WTC11 (cell line): ENCODE data around the gene ZNF830. TPM values are rescaled to one million over a fixed set of nuclear protein-coding genes. Genes with fewer than 3 reads are reported as not detected.
"Not testable (repeated sequence)": the region's sequence is repeated elsewhere in the genome, so short reads cannot be mapped to it uniquely, and the experiment has no call there.

ENCODE experiments used
- ATAC-seq: fragments of 200-7000 bp; cut with Tn5 transposase; 2 replicates; pipeline ENCODE4 v1.10.0; 2021; ENCODE audit warnings: mild to moderate bottlenecking, moderate library complexity
- CTCF ChIA-PET: fragments of 300-600 bp; sonication (Branson Sonifier 250); formaldehyde crosslinking; loops from one replicate; lab custom pipeline; 2021; ENCODE audit warnings: antibody characterized with exemption; lab: Charles Lee
- POLR2A ChIA-PET: fragments of 350-600 bp; sonication (Branson Sonifier 250); formaldehyde crosslinking; loops from one replicate; lab custom pipeline; 2021; ENCODE audit warnings: antibody characterized with exemption; lab: Charles Lee
- DNase-seq: peaks from one replicate; pipeline ENCODE4 v3.0.0; 2021; ENCODE audit warnings: low spot score
- H3K27ac Mint-ChIP-seq: 2 replicates; pipeline ENCODE4 v1.8.0; 2021; ENCODE audit warnings: mixed read lengths
- H3K27me3 Mint-ChIP-seq: 2 replicates; pipeline ENCODE4 v1.8.0; 2021; ENCODE audit warnings: low read depth, mild to moderate bottlenecking, moderate library complexity, mixed read lengths
- H3K36me3 Mint-ChIP-seq: 2 replicates; pipeline ENCODE4 v1.8.0; 2021; ENCODE audit warnings: mixed read lengths
- H3K4me1 Mint-ChIP-seq: 2 replicates; pipeline ENCODE4 v1.8.0; 2022; ENCODE audit warnings: mixed read lengths
- H3K4me3 Mint-ChIP-seq: 2 replicates; pipeline ENCODE4 v1.8.0; 2021; ENCODE audit warnings: mild to moderate bottlenecking, moderate library complexity, mixed read lengths
- H3K9me3 Mint-ChIP-seq: 2 replicates; pipeline ENCODE4 v1.8.0; 2021; ENCODE audit warnings: mixed read lengths
- ATF2 ChIP-seq: sonication (generic); formaldehyde crosslinking; IDR thresholded peaks from 2 replicates; pipeline ENCODE4 v1.8.1; 2022; ENCODE audit warnings: low read depth, missing genetic modification reagents, borderline replicate concordance
- ETV6 ChIP-seq: sonication (generic); formaldehyde crosslinking; IDR thresholded peaks from 2 replicates; pipeline ENCODE4 v1.8.1; 2022; ENCODE audit warnings: mild to moderate bottlenecking, missing genetic modification reagents
- NFATC4 ChIP-seq: fragments of 250-450 bp; sonication (Bioruptor Pico); IDR thresholded peaks from 2 replicates; pipeline ENCODE4 v1.9.0; 2021; ENCODE audit warnings: mild to moderate bottlenecking
- SP1 ChIP-seq: sonication (generic); formaldehyde crosslinking; conservative IDR thresholded peaks from 2 replicates; pipeline ENCODE4 v1.8.1; 2022; ENCODE audit warnings: missing genetic modification reagents
- TP53 ChIP-seq: sonication (generic); formaldehyde crosslinking; IDR thresholded peaks from 2 replicates; pipeline ENCODE4 v1.8.1; 2023; ENCODE audit warnings: mild to moderate bottlenecking, missing genetic modification reagents
- ZBTB21 ChIP-seq: sonication (generic); formaldehyde crosslinking; IDR thresholded peaks from 2 replicates; pipeline ENCODE4 v1.8.1; 2023; ENCODE audit warnings: mild to moderate bottlenecking, missing genetic modification reagents, borderline replicate concordance
- ZNF532 ChIP-seq: fragments of 250-450 bp; sonication (Bioruptor Pico); IDR thresholded peaks from 2 replicates; pipeline ENCODE4 v1.9.0; 2021; ENCODE audit warnings: mild to moderate bottlenecking, borderline replicate concordance
- total RNA-seq: library from RNA; stranded (reverse); gene quantifications from 3 replicates; pipeline ENCODE4 v1.2.3, GENCODE V29; 2021
- TF ChIP-seq, protein P1 (sequence below): sonication (generic); formaldehyde crosslinking; IDR thresholded peaks from 2 replicates; pipeline ENCODE4 v1.8.1; 2023; ENCODE audit warnings: mild to moderate bottlenecking, moderate library complexity, missing genetic modification reagents
- TF ChIP-seq, protein P2 (sequence below): fragments of 200-600 bp; IDR thresholded peaks from 2 replicates; pipeline ENCODE4 v1.8.0; 2022; ENCODE audit warnings: antibody characterized with exemption
- TF ChIP-seq, protein P3 (sequence below): sonication (generic); formaldehyde crosslinking; IDR thresholded peaks from 2 replicates; pipeline ENCODE4 v1.8.1; 2023; ENCODE audit warnings: mild to moderate bottlenecking, missing genetic modification reagents, moderate library complexity

The ZNF830 gene
- total RNA-seq, 1 experiment from 2014 or later, result 20.2 TPM

- TF ChIP-seq, protein P1, sequence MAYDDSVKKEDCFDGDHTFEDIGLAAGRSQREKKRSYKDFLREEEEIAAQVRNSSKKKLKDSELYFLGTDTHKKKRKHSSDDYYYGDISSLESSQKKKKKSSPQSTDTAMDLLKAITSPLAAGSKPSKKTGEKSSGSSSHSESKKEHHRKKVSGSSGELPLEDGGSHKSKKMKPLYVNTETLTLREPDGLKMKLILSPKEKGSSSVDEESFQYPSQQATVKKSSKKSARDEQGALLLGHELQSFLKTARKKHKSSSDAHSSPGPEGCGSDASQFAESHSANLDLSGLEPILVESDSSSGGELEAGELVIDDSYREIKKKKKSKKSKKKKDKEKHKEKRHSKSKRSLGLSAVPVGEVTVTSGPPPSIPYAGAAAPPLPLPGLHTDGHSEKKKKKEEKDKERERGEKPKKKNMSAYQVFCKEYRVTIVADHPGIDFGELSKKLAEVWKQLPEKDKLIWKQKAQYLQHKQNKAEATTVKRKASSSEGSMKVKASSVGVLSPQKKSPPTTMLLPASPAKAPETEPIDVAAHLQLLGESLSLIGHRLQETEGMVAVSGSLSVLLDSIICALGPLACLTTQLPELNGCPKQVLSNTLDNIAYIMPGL (CRISPR knock-in tag), result no peak
- TF ChIP-seq ZNF532 (CRISPR knock-in tag), result no peak
These were observed 36.1 kb downstream of the ZNF830 start (continued) for GRCh38 chr17:34997355-34997862.

GRCh38 chr17:34998205-34998604 is 36.9 kb downstream of the ZNF830 start:
- no peak overlapping the region for H3K4me3 Mint-ChIP-seq
- POLR2A ChIA-PET, result no interaction called here
- H3K9me3 Mint-ChIP-seq, result no peaks in the 10 kb centered on the region
- TF ChIP-seq, protein P2, sequence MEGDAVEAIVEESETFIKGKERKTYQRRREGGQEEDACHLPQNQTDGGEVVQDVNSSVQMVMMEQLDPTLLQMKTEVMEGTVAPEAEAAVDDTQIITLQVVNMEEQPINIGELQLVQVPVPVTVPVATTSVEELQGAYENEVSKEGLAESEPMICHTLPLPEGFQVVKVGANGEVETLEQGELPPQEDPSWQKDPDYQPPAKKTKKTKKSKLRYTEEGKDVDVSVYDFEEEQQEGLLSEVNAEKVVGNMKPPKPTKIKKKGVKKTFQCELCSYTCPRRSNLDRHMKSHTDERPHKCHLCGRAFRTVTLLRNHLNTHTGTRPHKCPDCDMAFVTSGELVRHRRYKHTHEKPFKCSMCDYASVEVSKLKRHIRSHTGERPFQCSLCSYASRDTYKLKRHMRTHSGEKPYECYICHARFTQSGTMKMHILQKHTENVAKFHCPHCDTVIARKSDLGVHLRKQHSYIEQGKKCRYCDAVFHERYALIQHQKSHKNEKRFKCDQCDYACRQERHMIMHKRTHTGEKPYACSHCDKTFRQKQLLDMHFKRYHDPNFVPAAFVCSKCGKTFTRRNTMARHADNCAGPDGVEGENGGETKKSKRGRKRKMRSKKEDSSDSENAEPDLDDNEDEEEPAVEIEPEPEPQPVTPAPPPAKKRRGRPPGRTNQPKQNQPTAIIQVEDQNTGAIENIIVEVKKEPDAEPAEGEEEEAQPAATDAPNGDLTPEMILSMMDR, result peak; percentile 41
- no peak for TF ChIP-seq ETV6 (CRISPR knock-in tag)
- DNase-seq, result peak; percentile 79
- CTCF ChIA-PET, result interaction anchor here (1.2 to 2.4 kb wide), 3 partner anchors 91 to 127 kb away, joined by 3 to 7 read pairs (median 5); partner anchors contain the start of gene RAD51D
- H3K4me1 Mint-ChIP-seq, result no peaks in the 10 kb centered on the region
- ATAC-seq, result peak; percentile 96
- H3K27ac Mint-ChIP-seq, result no peak overlapping the region
- H3K36me3 Mint-ChIP-seq, result peaks cover 87% of the 10 kb centered on the region
- H3K27me3 Mint-ChIP-seq, result no peaks in the 10 kb centered on the region

GRCh38 chr17:34999456-34999855 is 38.1 kb downstream of the ZNF830 start:
- H3K36me3 Mint-ChIP-seq, result peaks cover 87% of the 10 kb centered on the region
- H3K4me3 Mint-ChIP-seq, result no peak overlapping the region
- H3K4me1 Mint-ChIP-seq, result no peaks in the 10 kb centered on the region
- no peaks in the 10 kb centered on the region for H3K9me3 Mint-ChIP-seq
- TF ChIP-seq TP53 (CRISPR knock-in tag), result no peak
- no peak for TF ChIP-seq ZBTB21
- no peak for TF ChIP-seq NFATC4 (CRISPR knock-in tag)
- TF ChIP-seq ATF2 (CRISPR knock-in tag), result no peak
- TF ChIP-seq, protein P3, sequence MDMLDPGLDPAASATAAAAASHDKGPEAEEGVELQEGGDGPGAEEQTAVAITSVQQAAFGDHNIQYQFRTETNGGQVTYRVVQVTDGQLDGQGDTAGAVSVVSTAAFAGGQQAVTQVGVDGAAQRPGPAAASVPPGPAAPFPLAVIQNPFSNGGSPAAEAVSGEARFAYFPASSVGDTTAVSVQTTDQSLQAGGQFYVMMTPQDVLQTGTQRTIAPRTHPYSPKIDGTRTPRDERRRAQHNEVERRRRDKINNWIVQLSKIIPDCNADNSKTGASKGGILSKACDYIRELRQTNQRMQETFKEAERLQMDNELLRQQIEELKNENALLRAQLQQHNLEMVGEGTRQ, result no peak
- TF ChIP-seq SP1, result no peak
- TF ChIP-seq, all 79 proteins: peak for 0
- no peaks in the 10 kb centered on the region for H3K27me3 Mint-ChIP-seq
- no peak overlapping the region for H3K27ac Mint-ChIP-seq
- DNase-seq (no peak), ATAC-seq (no peak)
- ChIA-PET POLR2A (no interaction called here), CTCF (interaction anchor here (2.4 kb wide), 1 partner anchor 90 kb away, joined by 7 read pairs; no protein-coding TSS in a partner anchor)

GRCh38 chr17:35000965-35001364 is 39.6 kb downstream of the ZNF830 start:
- ATAC-seq, CTCF ChIA-PET, H3K9me3 Mint-ChIP-seq, H3K4me3 Mint-ChIP-seq, POLR2A ChIA-PET, H3K4me1 Mint-ChIP-seq, DNase-seq, H3K27me3 Mint-ChIP-seq, H3K27ac Mint-ChIP-seq: not testable (repeated sequence)
- peaks cover 78% of the 10 kb centered on the region for H3K36me3 Mint-ChIP-seq
